ENCODE measurements around the gene PHF12. TPM values are rescaled to one million over a fixed set of nuclear protein-coding genes. Genes with fewer than 3 reads are reported as not detected.

PHF12 gene
- total and polyA plus RNA-seq, 2 of the 8 experiments (the other 6 are each of a cell fraction or from before 2014, with no cell fraction given) = 38.8 to 65.7 TPM

DNA sequence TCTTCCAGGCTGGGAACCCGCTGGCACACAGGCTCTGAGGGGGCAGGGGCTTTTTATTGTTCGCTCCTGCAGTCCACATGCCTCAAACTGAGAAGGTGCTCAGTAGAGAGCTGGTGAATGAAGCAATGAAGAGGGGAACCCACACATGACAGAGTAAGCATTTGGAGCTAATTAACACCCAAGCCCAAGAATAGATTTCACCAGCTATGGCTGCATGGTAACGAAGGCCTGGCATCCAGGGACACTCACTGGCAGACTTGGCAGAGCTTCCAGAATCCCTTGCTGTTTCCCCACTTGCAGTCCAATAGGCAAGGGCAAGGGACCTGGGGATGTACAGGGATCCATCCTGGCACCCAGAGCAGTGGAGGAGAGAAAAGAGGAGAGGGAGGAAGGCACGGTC lies 66.0 kb downstream of the PHF12 start (continued):
- TF ChIP-seq, protein P1, sequence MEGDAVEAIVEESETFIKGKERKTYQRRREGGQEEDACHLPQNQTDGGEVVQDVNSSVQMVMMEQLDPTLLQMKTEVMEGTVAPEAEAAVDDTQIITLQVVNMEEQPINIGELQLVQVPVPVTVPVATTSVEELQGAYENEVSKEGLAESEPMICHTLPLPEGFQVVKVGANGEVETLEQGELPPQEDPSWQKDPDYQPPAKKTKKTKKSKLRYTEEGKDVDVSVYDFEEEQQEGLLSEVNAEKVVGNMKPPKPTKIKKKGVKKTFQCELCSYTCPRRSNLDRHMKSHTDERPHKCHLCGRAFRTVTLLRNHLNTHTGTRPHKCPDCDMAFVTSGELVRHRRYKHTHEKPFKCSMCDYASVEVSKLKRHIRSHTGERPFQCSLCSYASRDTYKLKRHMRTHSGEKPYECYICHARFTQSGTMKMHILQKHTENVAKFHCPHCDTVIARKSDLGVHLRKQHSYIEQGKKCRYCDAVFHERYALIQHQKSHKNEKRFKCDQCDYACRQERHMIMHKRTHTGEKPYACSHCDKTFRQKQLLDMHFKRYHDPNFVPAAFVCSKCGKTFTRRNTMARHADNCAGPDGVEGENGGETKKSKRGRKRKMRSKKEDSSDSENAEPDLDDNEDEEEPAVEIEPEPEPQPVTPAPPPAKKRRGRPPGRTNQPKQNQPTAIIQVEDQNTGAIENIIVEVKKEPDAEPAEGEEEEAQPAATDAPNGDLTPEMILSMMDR (IDR thresholded peaks at IDR 0.05; ENCODE audit: control extremely low read depth in 1 of 3, insufficient read depth in 1 of 3, low read depth in 1 of 3, low read length in 3 of 3) = no peak
- no peak for TF ChIP-seq RXRA (IDR thresholded peaks at IDR 0.05; ENCODE audit: insufficient read depth, low read depth, low read length)
- TF ChIP-seq GTF2F1 (IDR thresholded peaks at IDR 0.05; ENCODE audit: borderline replicate concordance, low read depth, low read length) = no peak
- TF ChIP-seq CBX8 (IDR thresholded peaks at IDR 0.05; ENCODE audit: borderline replicate concordance, low read depth, low read length) = no peak
- TF ChIP-seq CEBPB (IDR thresholded peaks at IDR 0.05; ENCODE audit: low read depth, low read length) = no peak
- TF ChIP-seq, protein P2, sequence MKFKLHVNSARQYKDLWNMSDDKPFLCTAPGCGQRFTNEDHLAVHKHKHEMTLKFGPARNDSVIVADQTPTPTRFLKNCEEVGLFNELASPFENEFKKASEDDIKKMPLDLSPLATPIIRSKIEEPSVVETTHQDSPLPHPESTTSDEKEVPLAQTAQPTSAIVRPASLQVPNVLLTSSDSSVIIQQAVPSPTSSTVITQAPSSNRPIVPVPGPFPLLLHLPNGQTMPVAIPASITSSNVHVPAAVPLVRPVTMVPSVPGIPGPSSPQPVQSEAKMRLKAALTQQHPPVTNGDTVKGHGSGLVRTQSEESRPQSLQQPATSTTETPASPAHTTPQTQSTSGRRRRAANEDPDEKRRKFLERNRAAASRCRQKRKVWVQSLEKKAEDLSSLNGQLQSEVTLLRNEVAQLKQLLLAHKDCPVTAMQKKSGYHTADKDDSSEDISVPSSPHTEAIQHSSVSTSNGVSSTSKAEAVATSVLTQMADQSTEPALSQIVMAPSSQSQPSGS (IDR thresholded peaks at IDR 0.05; ENCODE audit: low read length) = no peak
- no peak for TF ChIP-seq TBP (IDR thresholded peaks at IDR 0.05; ENCODE audit: low read depth, low read length)
